Measurements from ENCODE around the gene ALK.

ALK gene

GRCh38 chr2:29157131-29157530, 764.3 kb downstream of the ALK start:
- no peak overlapping the region for H3K27ac ChIP-seq
- TF ChIP-seq ZFX (IDR thresholded peaks at IDR 0.05; ENCODE audit: borderline replicate concordance): no peak
- TF ChIP-seq, protein P1, sequence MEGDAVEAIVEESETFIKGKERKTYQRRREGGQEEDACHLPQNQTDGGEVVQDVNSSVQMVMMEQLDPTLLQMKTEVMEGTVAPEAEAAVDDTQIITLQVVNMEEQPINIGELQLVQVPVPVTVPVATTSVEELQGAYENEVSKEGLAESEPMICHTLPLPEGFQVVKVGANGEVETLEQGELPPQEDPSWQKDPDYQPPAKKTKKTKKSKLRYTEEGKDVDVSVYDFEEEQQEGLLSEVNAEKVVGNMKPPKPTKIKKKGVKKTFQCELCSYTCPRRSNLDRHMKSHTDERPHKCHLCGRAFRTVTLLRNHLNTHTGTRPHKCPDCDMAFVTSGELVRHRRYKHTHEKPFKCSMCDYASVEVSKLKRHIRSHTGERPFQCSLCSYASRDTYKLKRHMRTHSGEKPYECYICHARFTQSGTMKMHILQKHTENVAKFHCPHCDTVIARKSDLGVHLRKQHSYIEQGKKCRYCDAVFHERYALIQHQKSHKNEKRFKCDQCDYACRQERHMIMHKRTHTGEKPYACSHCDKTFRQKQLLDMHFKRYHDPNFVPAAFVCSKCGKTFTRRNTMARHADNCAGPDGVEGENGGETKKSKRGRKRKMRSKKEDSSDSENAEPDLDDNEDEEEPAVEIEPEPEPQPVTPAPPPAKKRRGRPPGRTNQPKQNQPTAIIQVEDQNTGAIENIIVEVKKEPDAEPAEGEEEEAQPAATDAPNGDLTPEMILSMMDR (IDR thresholded peaks at IDR 0.05): no peak

GRCh38 chr2:29155578-29155977, 765.8 kb downstream of the ALK start:
- no peak overlapping the region for H3K27ac ChIP-seq
- TF ChIP-seq, protein P1 (IDR thresholded peaks at IDR 0.05): no peak
- no peak for TF ChIP-seq ZFX (IDR thresholded peaks at IDR 0.05; ENCODE audit: borderline replicate concordance)

GRCh38 chr2:29154610-29155009, 766.8 kb downstream of the ALK start:
- H3K27ac ChIP-seq: no peak overlapping the region
- TF ChIP-seq ZFX (IDR thresholded peaks at IDR 0.05; ENCODE audit: borderline replicate concordance): no peak
- TF ChIP-seq, protein P1 (IDR thresholded peaks at IDR 0.05): no peak

DNA sequence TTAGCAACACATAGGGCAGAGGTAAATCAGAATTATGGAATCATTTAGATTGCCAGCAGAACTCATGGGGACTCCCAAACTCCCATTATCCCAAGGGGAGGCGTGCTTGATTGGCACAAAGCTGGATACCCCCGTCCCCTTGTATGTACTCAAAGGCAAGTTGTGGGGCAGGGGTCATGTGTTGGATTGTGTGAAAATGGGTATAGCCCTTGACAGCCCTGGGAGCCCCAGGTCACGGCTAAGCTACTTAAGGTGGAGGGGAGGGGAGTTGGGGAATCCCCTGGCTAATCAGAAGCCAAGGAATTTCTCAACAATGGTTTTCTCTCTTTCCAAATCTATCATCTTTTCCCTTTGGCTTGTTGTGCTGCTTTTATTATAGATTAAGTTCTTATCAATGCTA, 773.4 kb downstream of the ALK start:
- H3K27ac ChIP-seq: no peak overlapping the region
- no peak for TF ChIP-seq ZFX (IDR thresholded peaks at IDR 0.05; ENCODE audit: borderline replicate concordance)
- TF ChIP-seq, protein P1 (IDR thresholded peaks at IDR 0.05): no peak

DNA sequence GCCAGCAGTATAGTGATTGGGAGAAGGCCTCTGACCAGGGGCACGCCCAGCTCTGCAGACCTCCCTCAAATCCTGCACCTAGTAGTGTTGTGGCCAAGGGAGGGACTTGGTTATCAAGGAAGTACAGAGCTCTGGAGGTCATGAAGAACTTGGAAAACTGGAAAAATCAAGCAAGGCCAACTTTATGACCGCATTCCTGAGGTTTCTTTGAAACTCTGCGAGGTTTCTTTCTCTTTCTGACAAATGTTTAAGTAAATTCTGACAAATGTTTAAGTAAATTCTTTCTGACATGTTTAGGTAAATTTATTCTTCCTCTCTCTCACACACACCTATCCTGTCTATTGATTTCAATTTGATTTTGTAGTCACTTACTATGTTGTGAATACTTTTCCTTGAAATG, 775.2 kb downstream of the ALK start:
- H3K27ac ChIP-seq: no peak overlapping the region
- TF ChIP-seq, protein P1 (IDR thresholded peaks at IDR 0.05): no peak
- no peak for TF ChIP-seq ZFX (IDR thresholded peaks at IDR 0.05; ENCODE audit: borderline replicate concordance)

GRCh38 chr2:29143657-29144056, 777.7 kb downstream of the ALK start:
- TF ChIP-seq, protein P1 (IDR thresholded peaks at IDR 0.05): no peak
- TF ChIP-seq ZFX (IDR thresholded peaks at IDR 0.05; ENCODE audit: borderline replicate concordance): no peak
- no peak overlapping the region for H3K27ac ChIP-seq

Measured in 22Rv1 (cell line).